Skeletal muscle satellite cell (primary cell): ENCODE results near the gene FMR1. TPM values are rescaled to one million over a fixed set of nuclear protein-coding genes. Genes with fewer than 3 reads are reported as not detected.

Experiments
- H3K27me3 ChIP-seq: 2 replicates; pipeline ENCODE4 v1.7.0; 2013; ENCODE audit warnings: low read length; ENCODE audit not compliant: control insufficient read depth, insufficient read depth
- H3K36me3 ChIP-seq: 2 replicates; pipeline ENCODE4 v1.7.0; 2013; ENCODE audit warnings: mild to moderate bottlenecking, control low read depth, low read length; ENCODE audit not compliant: insufficient read depth
- H3K4me1 ChIP-seq: 2 replicates; pipeline ENCODE4 v1.7.0; 2013; ENCODE audit warnings: low read length; ENCODE audit not compliant: control insufficient read depth, insufficient read depth
- H3K4me2 ChIP-seq: 2 replicates; pipeline ENCODE4 v1.7.0; 2013; ENCODE audit warnings: mild to moderate bottlenecking, low read length
- H3K4me3 ChIP-seq: 2 replicates; pipeline ENCODE4 v1.7.0; 2013; ENCODE audit warnings: low read length
- H3K9ac ChIP-seq: 2 replicates; pipeline ENCODE4 v1.7.0; 2013; ENCODE audit warnings: mild to moderate bottlenecking, low read depth, low read length, moderate library complexity
- H3K9me3 ChIP-seq: replicated peaks from 2 replicates; pipeline ENCODE4 v1.7.0; 2013; ENCODE audit warnings: mild to moderate bottlenecking, control low read depth, low read length
- total RNA-seq: library from RNA; depleted of rRNA; stranded (reverse); fragments of >200 nt; gene quantifications from 2 replicates; pipeline ENCODE4 v1.2.3, GENCODE V29; 2012; rRNA removed

The FMR1 gene
- 12.9 and 13.4 TPM in 2 replicates for total RNA-seq

DNA sequence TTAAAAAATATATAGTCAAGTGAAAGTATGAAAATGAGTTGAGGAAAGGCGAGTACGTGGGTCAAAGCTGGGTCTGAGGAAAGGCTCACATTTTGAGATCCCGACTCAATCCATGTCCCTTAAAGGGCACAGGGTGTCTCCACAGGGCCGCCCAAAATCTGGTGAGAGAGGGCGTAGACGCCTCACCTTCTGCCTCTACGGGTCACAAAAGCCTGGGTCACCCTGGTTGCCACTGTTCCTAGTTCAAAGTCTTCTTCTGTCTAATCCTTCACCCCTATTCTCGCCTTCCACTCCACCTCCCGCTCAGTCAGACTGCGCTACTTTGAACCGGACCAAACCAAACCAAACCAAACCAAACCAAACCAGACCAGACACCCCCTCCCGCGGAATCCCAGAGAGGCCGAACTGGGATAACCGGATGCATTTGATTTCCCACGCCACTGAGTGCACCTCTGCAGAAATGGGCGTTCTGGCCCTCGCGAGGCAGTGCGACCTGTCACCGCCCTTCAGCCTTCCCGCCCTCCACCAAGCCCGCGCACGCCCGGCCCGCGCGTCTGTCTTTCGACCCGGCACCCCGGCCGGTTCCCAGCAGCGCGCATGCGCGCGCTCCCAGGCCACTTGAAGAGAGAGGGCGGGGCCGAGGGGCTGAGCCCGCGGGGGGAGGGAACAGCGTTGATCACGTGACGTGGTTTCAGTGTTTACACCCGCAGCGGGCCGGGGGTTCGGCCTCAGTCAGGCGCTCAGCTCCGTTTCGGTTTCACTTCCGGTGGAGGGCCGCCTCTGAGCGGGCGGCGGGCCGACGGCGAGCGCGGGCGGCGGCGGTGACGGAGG lies at the start of gene FMR1:
Gene FMR1, plus strand, starts transcription at position 728 of the 831 bp plus-strand sequence. CDS start 261 bp downstream, outside the sequence.
- Histone ChIP-seq H3K4me2 (peak within 1 kb of the TSS; percentile 90), H3K4me1 (peaks cover 7% of the 10 kb centered on the region), H3K9ac (peak within 1 kb of the TSS; percentile 93), H3K36me3 (no peaks in the 10 kb centered on the region), H3K4me3 (peak within 1 kb of the TSS; percentile 90), H3K27me3 (no peaks in the 10 kb centered on the region), H3K9me3 (no peaks in the 10 kb centered on the region)

DNA sequence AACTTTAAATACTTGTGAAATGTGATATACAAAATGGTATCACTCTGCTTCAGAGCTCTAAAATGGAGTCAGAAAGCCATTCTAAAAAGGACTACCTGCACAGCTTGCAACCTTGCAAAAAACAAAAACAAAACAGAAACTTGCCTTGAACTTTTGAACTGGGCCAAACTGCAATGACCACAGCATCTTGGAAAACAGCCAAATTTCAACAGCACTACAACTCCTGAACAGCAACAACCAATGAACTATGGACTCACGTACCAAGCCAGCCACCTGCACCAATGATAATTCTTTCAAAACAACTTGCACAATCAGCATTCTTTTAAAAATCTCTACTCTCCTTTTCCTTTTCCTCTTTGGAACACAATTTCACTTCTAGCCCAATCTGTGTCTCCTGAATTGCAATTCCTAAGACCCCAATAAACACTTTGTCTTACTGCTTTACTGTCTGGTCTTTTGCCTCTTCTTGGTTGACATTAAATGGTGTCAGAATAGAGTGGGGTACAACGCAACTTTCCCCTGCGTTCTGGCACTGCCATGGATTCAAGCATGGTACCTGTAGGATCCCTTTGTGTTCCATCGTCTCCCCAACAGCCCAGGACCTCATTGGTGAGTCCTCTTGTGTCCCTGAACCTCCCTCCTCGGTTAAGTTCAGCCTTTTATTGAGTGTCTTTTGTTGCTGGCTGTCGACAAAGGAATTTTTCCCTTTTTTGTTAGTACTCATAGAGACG lies 35.7 kb upstream of the FMR1 start:
- Histone ChIP-seq H3K27me3 (no peaks in the 10 kb centered on the region), H3K4me1 (no peaks in the 10 kb centered on the region), H3K4me2 (no peak overlapping the region), H3K9ac (no peak overlapping the region), H3K36me3 (no peaks in the 10 kb centered on the region), H3K9me3 (no peaks in the 10 kb centered on the region), H3K4me3 (no peak overlapping the region)

DNA sequence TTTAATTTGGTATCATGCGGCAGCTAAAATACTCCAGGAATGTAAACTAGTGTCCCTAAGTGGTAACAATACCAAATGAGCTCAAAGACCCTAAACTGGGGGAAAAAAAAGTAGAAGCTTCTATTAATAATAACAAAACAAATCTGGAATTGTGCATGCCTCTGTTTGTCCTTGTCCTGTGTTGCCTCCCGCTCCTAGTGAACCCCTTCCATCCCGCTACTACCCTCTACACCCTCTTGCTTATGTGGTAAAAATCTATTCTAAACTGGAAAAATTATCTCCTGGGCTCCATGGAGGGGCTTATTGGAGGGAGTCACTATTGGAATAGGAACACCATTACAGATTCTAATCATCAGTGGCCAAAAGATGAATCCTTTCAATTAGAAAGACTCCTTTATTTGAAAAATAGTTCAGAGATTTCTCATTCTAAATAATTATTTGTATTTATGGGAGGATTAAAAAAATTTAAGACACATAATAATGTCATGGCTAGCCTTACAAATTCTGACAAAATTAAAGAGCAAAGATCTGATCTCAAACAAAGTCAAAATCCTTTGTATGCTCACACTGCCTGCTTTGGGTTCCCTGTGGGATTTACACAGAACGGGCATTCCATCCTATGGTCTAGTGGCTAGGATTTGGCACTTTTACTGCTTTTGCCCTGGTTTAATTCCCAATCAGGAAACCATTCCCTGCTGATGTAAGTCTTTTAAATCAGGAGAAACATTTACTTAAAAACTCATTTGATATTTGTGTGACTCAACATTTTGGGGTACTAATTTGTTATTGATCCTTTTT lies 34.7 kb upstream of the FMR1 start:
- Histone ChIP-seq H3K4me2 (no peak overlapping the region), H3K27me3 (no peaks in the 10 kb centered on the region), H3K4me3 (no peak overlapping the region), H3K9me3 (no peaks in the 10 kb centered on the region), H3K4me1 (no peaks in the 10 kb centered on the region), H3K9ac (no peak overlapping the region), H3K36me3 (no peaks in the 10 kb centered on the region)

GRCh38 chrX:147877726-147878125 lies 34.0 kb upstream of the FMR1 start:
- Histone ChIP-seq H3K9me3 (no peaks in the 10 kb centered on the region), H3K9ac (no peak overlapping the region), H3K4me3 (no peak overlapping the region), H3K36me3 (no peaks in the 10 kb centered on the region), H3K4me2 (no peak overlapping the region), H3K4me1 (no peaks in the 10 kb centered on the region), H3K27me3 (no peaks in the 10 kb centered on the region)

GRCh38 chrX:147884958-147885357 lies 26.8 kb upstream of the FMR1 start:
- Histone ChIP-seq H3K4me1 (no peaks in the 10 kb centered on the region), H3K27me3 (no peaks in the 10 kb centered on the region), H3K9me3 (no peaks in the 10 kb centered on the region), H3K36me3 (no peaks in the 10 kb centered on the region), H3K4me2 (no peak overlapping the region), H3K9ac (no peak overlapping the region), H3K4me3 (no peak overlapping the region)

DNA sequence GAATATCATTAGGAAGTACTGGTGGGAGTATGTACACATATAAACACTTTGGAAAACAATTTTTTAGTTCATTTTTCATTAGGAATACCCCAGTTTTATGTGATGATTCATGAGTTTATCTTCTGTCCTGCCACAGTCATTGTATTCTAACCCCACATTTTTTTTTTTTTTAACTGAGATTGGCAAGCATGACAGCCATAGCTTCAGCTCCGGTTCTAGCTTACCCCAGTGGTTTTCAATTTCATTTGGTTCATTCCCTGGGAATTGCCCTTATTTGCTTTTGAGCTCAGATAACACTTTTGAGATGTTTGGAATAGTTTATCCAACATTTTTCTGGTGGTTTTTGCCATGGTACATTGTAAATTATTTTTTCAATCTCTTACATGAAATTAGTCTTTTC lies 21.0 kb upstream of the FMR1 start:
- no peaks in the 10 kb centered on the region for H3K36me3 ChIP-seq
- H3K4me1 ChIP-seq = no peaks in the 10 kb centered on the region
- no peak overlapping the region for H3K4me3 ChIP-seq
- no peak overlapping the region for H3K4me2 ChIP-seq
- H3K27me3 ChIP-seq = no peaks in the 10 kb centered on the region
- no peaks in the 10 kb centered on the region for H3K9me3 ChIP-seq
- H3K9ac ChIP-seq = no peak overlapping the region

DNA sequence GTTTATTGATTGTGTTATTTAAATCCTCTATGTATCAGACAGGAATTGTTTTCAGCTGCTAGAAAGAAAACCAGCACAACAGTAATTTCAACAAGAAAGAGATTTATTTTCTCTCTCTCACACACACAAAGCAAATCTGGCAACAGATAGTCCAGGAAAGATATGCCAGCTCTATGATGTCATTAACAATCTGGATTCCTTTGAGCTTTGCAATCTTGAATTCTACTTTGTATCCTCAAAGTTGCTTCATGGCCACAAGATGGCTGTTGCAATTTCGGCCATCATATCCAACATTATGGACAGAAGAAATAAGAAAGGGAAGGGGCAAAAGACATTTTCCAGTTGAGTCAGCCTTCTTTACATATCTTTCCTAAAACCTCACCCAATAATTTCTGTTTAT lies 19.8 kb upstream of the FMR1 start:
- no peaks in the 10 kb centered on the region for H3K36me3 ChIP-seq
- no peak overlapping the region for H3K4me2 ChIP-seq
- H3K9ac ChIP-seq = no peak overlapping the region
- no peaks in the 10 kb centered on the region for H3K27me3 ChIP-seq
- no peaks in the 10 kb centered on the region for H3K4me1 ChIP-seq
- no peak overlapping the region for H3K4me3 ChIP-seq
- H3K9me3 ChIP-seq = no peaks in the 10 kb centered on the region

DNA sequence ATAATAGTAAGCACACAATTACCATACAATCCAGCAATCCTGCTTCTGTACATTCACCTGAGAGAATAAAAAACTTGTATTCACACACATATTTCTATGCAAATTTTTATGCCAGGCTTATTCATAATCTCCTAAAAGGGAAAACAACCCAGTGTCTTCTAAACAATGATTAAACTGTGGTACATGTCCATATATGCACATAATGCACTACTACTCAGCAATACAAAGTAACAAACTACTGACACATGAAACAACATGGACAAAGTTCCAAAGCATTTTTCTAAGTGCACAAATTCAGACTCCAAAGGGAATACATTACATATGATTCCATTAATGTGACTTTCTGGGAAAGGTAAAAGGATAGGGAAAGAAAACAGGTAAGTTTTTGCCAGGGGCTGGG lies 18.0 kb upstream of the FMR1 start:
- Histone ChIP-seq H3K9ac (no peak overlapping the region), H3K4me3 (no peak overlapping the region), H3K9me3 (no peaks in the 10 kb centered on the region)

GRCh38 chrX:147894366-147894963 lies 17.3 kb upstream of the FMR1 start:
- Histone ChIP-seq H3K9ac (no peak overlapping the region), H3K4me3 (no peak overlapping the region), H3K4me1 (no peaks in the 10 kb centered on the region), H3K36me3 (no peaks in the 10 kb centered on the region), H3K4me2 (no peak overlapping the region), H3K9me3 (no peaks in the 10 kb centered on the region), H3K27me3 (no peaks in the 10 kb centered on the region)

More for the DNA sequence above, 18.0 kb upstream of the FMR1 start:
- H3K4me2 ChIP-seq = no peak overlapping the region
- no peaks in the 10 kb centered on the region for H3K4me1 ChIP-seq
- H3K36me3 ChIP-seq = no peaks in the 10 kb centered on the region
- no peaks in the 10 kb centered on the region for H3K27me3 ChIP-seq

- no peak overlapping the region for H3K4me2 ChIP-seq
These were observed 14.6 kb upstream of the FMR1 start for GRCh38 chrX:147897117-147897516.

GRCh38 chrX:147898951-147899350 lies 12.8 kb upstream of the FMR1 start:
- no peaks in the 10 kb centered on the region for H3K27me3 ChIP-seq
- no peak overlapping the region for H3K4me3 ChIP-seq
- H3K4me2 ChIP-seq = no peak overlapping the region
- no peaks in the 10 kb centered on the region for H3K36me3 ChIP-seq
- no peaks in the 10 kb centered on the region for H3K4me1 ChIP-seq
- H3K9ac ChIP-seq = no peak overlapping the region
- H3K9me3 ChIP-seq = no peaks in the 10 kb centered on the region

More at GRCh38 chrX:147897117-147897516, 14.6 kb upstream of the FMR1 start:
- Histone ChIP-seq H3K9me3 (no peaks in the 10 kb centered on the region), H3K36me3 (no peaks in the 10 kb centered on the region), H3K27me3 (no peaks in the 10 kb centered on the region), H3K4me1 (no peaks in the 10 kb centered on the region), H3K4me3 (no peak overlapping the region), H3K9ac (no peak overlapping the region)
